ENCODE results near the gene HILPDA. TPM values are rescaled to one million over a fixed set of nuclear protein-coding genes. Genes with fewer than 3 reads are reported as not detected.
A peak's percentile ranks its signal among the peaks of the same experiment; 100 is the strongest.

HILPDA gene
- total and polyA plus RNA-seq, 10 of the 15 experiments (the other 5 are each of a cell fraction or from before 2014, with no cell fraction given) = 12.0 to 232 (median 26.4) TPM

- TF ChIP-seq IRF5 (IDR thresholded peaks at IDR 0.05; ENCODE audit: borderline replicate concordance) = no peak
- peak; percentile 97 for TF ChIP-seq RUNX3 (IDR thresholded peaks at IDR 0.05; ENCODE audit: low read length)
- TF ChIP-seq KDM1A (IDR thresholded peaks at IDR 0.05; ENCODE audit: borderline replicate concordance) = no peak
- TF ChIP-seq MAX (IDR thresholded peaks at IDR 0.05; ENCODE audit: low read depth, low read length) = no peak; the same call in 1 of the 2 replicates
- no peak for TF ChIP-seq SMAD1 (IDR thresholded peaks at IDR 0.05; ENCODE audit: low read depth, partially characterized antibody)
- TF ChIP-seq HSF1 (IDR thresholded peaks at IDR 0.05; ENCODE audit: low read depth, low read length) = no peak
- TF ChIP-seq NR2C1 (IDR thresholded peaks at IDR 0.05) = peak; percentile 32; the same call in 1 of the 2 replicates
- TF ChIP-seq ZNF687 (IDR thresholded peaks at IDR 0.05) = peak; percentile 94
- TF ChIP-seq PAX5 (IDR thresholded peaks at IDR 0.05; ENCODE audit: borderline replicate concordance, low read depth, low read length) = peak; percentile 86; the same call in 1 of the 2 replicates
- TF ChIP-seq SMAD5 (IDR thresholded peaks at IDR 0.05; ENCODE audit: low read depth) = peak; percentile 55
- TF ChIP-seq CEBPZ (IDR thresholded peaks at IDR 0.05; ENCODE audit: low read depth, low read length) = 0 out of 2 replicates have a peak, but pooled peaks have one; percentile 4
- TF ChIP-seq TCF7 (IDR thresholded peaks at IDR 0.05; ENCODE audit: borderline replicate concordance) = no peak
- no peak for TF ChIP-seq CBX3 (IDR thresholded peaks at IDR 0.05; ENCODE audit: borderline replicate concordance, low read depth)
- TF ChIP-seq CREM (IDR thresholded peaks at IDR 0.05; ENCODE audit: low read depth) = peak; percentile 83
- no peak for TF ChIP-seq ELK1 (IDR thresholded peaks at IDR 0.05; ENCODE audit: low read depth, low read length)
- no peak for TF ChIP-seq TBL1XR1 (IDR thresholded peaks at IDR 0.05; ENCODE audit: low read depth, low read length)
- peak; percentile 69 for TF ChIP-seq TAF1 (IDR thresholded peaks at IDR 0.05; ENCODE audit: borderline replicate concordance, low read depth, low read length)
- no peak for TF ChIP-seq MYB (IDR thresholded peaks at IDR 0.05; ENCODE audit: borderline replicate concordance, low read depth, low read length)
Measured at GRCh38 chr7:128455543-128456254, at the start of gene HILPDA (continued).

Data from GM12878 (cell line).